Measurements from ENCODE around the gene F11. TPM values are rescaled to one million over a fixed set of nuclear protein-coding genes. Genes with fewer than 3 reads are reported as not detected.
A peak's percentile ranks its signal among the peaks of the same experiment; 100 is the strongest.

F11 gene
- total and polyA plus RNA-seq, 2 of the 13 experiments (the other 11 are each of a cell fraction or from before 2014, with no cell fraction given) = 35.1 to 58.0 TPM

- TF ChIP-seq AHDC1 (CRISPR knock-in tag; IDR thresholded peaks at IDR 0.05; ENCODE audit: borderline replicate concordance) (peak; percentile 84), GRHL1 (CRISPR knock-in tag; conservative IDR thresholded peaks at IDR 0.05) (no peak), SIX4 (CRISPR knock-in tag; IDR thresholded peaks at IDR 0.05) (peak; percentile 10; the same call in 1 of the 2 replicates), ZBTB2 (CRISPR knock-in tag; IDR thresholded peaks at IDR 0.05; ENCODE audit: low read depth) (0 out of 2 replicates have a peak, but pooled peaks have one; percentile 64), ZNF562 (CRISPR knock-in tag; IDR thresholded peaks at IDR 0.05; ENCODE audit: borderline replicate concordance) (peak; percentile 57; the same call in 1 of the 2 replicates), GMEB2 (CRISPR knock-in tag; IDR thresholded peaks at IDR 0.05; ENCODE audit: low read depth) (no peak), ZNF124 (CRISPR knock-in tag; IDR thresholded peaks at IDR 0.05) (no peak), ZNF766 (CRISPR knock-in tag; IDR thresholded peaks at IDR 0.05; ENCODE audit: borderline replicate concordance) (peak; percentile 72; the same call in 1 of the 2 replicates), LRRFIP1 (CRISPR knock-in tag; conservative IDR thresholded peaks at IDR 0.05) (no peak), HNRNPUL1 (IDR thresholded peaks at IDR 0.05; ENCODE audit: low read depth, low read length) (no peak), ZNF556 (CRISPR knock-in tag; IDR thresholded peaks at IDR 0.05; ENCODE audit: borderline replicate concordance) (no peak)
Observed at GRCh38 chr4:186260504-186261448, 5.2 kb upstream of the F11 start (continued).

Measured in HepG2 (cell line).